ENCODE data around the gene DISP3. TPM values are rescaled to one million over a fixed set of nuclear protein-coding genes. Genes with fewer than 3 reads are reported as not detected.

Gene DISP3
- total and polyA plus RNA-seq, 2 of the 13 experiments (the other 11 are each of a cell fraction or from before 2014, with no cell fraction given): 0.08 to 0.13 TPM

- no peak for TF ChIP-seq ZNF577 (CRISPR knock-in tag; IDR thresholded peaks at IDR 0.05; ENCODE audit: borderline replicate concordance, low read depth)
- peak; percentile 43; the same call in 1 of the 2 replicates for TF ChIP-seq ZBTB25 (CRISPR knock-in tag; IDR thresholded peaks at IDR 0.05)
- peak; percentile 73; the same call in 1 of the 2 replicates for TF ChIP-seq EHMT2 (IDR thresholded peaks at IDR 0.05; ENCODE audit: borderline replicate concordance, low read depth, low read length)
- TF ChIP-seq TFAP4 (IDR thresholded peaks at IDR 0.05; ENCODE audit: borderline replicate concordance, low read depth): no peak
- TF ChIP-seq ZNF207 (IDR thresholded peaks at IDR 0.05; ENCODE audit: borderline replicate concordance): no peak
- TF ChIP-seq ZNF879 (CRISPR knock-in tag; IDR thresholded peaks at IDR 0.05): no peak
- peak; percentile 31; the same call in 1 of the 2 replicates for TF ChIP-seq SAP130 (CRISPR knock-in tag; IDR thresholded peaks at IDR 0.05; ENCODE audit: low read depth)
- TF ChIP-seq ZNF792 (CRISPR knock-in tag; IDR thresholded peaks at IDR 0.05): peak; percentile 68; the same call in 1 of the 2 replicates
- TF ChIP-seq TSC22D2 (CRISPR knock-in tag; IDR thresholded peaks at IDR 0.05; ENCODE audit: borderline replicate concordance): 0 out of 2 replicates have a peak, but pooled peaks have one; percentile 53
- no peak for TF ChIP-seq HNF1A (IDR thresholded peaks at IDR 0.05; ENCODE audit: low read depth)
- TF ChIP-seq HNF1A (CRISPR knock-in tag; IDR thresholded peaks at IDR 0.05; ENCODE audit: borderline replicate concordance): no peak
- TF ChIP-seq SP4 (CRISPR knock-in tag; IDR thresholded peaks at IDR 0.05): no peak
- TF ChIP-seq ZNF256 (CRISPR knock-in tag; conservative IDR thresholded peaks at IDR 0.05): 0 out of 2 replicates have a peak, but pooled peaks have one; percentile 37
- peak; percentile 62; the same call in 1 of the 2 replicates for TF ChIP-seq ZBTB26 (CRISPR knock-in tag; IDR thresholded peaks at IDR 0.05; ENCODE audit: borderline replicate concordance)
- TF ChIP-seq SALL1 (CRISPR knock-in tag; IDR thresholded peaks at IDR 0.05): peak; percentile 53
- 0 out of 2 replicates have a peak, but pooled peaks have one; percentile 45 for TF ChIP-seq TGIF2 (CRISPR knock-in tag; IDR thresholded peaks at IDR 0.05)
- no peak for TF ChIP-seq ZNF20 (CRISPR knock-in tag; IDR thresholded peaks at IDR 0.05)
- TF ChIP-seq RXRB (CRISPR knock-in tag; IDR thresholded peaks at IDR 0.05; ENCODE audit: borderline replicate concordance): 0 out of 2 replicates have a peak, but pooled peaks have one; percentile 19
Measured at GRCh38 chr1:11473491-11474034, 5.4 kb upstream of the DISP3 start (continued).

Data from HepG2 (cell line).